Stimulated activated CD8-positive, alpha-beta memory T cell treated with anti-CD3 and anti-CD28 coated beads, Interleukin-12 subunit alpha, Interleukin-12 subunit beta, amount 100 ng/mL, for 1 hour (primary cell): ENCODE data around the gene L3MBTL1.
A peak's percentile ranks its signal among the peaks of the same experiment; 100 is the strongest.

Source experiments
- DNase-seq: peaks from one replicate; pipeline ENCODE4 v3.0.0-alpha.2; 2020; ENCODE audit warnings: low read depth

Gene L3MBTL1

GRCh38 chr20:43536041-43536816 lies 28.7 kb downstream of the L3MBTL1 start:
- no peak for DNase-seq

GRCh38 chr20:43536817-43537440 lies 29.4 kb downstream of the L3MBTL1 start:
- no peak for DNase-seq

- peak; percentile 20 for DNase-seq
Measured at GRCh38 chr20:43537921-43538877, 30.7 kb downstream of the L3MBTL1 start.

- no peak for DNase-seq
Measured at GRCh38 chr20:43538878-43539700, 31.6 kb downstream of the L3MBTL1 start.

GRCh38 chr20:43539975-43540672 lies 32.6 kb downstream of the L3MBTL1 start:
- no peak for DNase-seq

- no peak for DNase-seq
Measured at GRCh38 chr20:43540673-43541060, 33.2 kb downstream of the L3MBTL1 start.

GRCh38 chr20:43541214-43541613 lies 33.7 kb downstream of the L3MBTL1 start:
- DNase-seq = no peak

GRCh38 chr20:43542161-43542560 lies 34.7 kb downstream of the L3MBTL1 start:
- no peak for DNase-seq

- DNase-seq = no peak
Measured at GRCh38 chr20:43542674-43543073, 35.2 kb downstream of the L3MBTL1 start.

- DNase-seq = no peak
Measured at GRCh38 chr20:43543138-43543537, 35.6 kb downstream of the L3MBTL1 start.

- no peak for DNase-seq
Measured at GRCh38 chr20:43544501-43544900, 37.0 kb downstream of the L3MBTL1 start.

GRCh38 chr20:43545837-43546578 lies 38.5 kb downstream of the L3MBTL1 start:
- DNase-seq = no peak

- DNase-seq = no peak
Measured at GRCh38 chr20:43548273-43548880, 40.9 kb downstream of the L3MBTL1 start.

- no peak for DNase-seq
Measured at GRCh38 chr20:43549416-43550065, 42.0 kb downstream of the L3MBTL1 start.

- DNase-seq = no peak
Measured at GRCh38 chr20:43550456-43550855, 43.0 kb downstream of the L3MBTL1 start.

GRCh38 chr20:43554369-43554768 lies 46.9 kb downstream of the L3MBTL1 start:
- no peak for DNase-seq

GRCh38 chr20:43558412-43559146 lies 51.1 kb downstream of the L3MBTL1 start, which contains the start of gene SGK2:
SGK2 (plus strand) TSS chr20:43559027; CDS start chr20:43566496, 7,469 bp downstream.
- DNase-seq = no peak
